DOHH2 (cell line): Measurements from ENCODE around the gene NRXN3.

Source experiments
- EZH2phosphoT487 ChIP-seq: fragments of 200-600 bp; sonication (generic); IDR thresholded peaks from 2 replicates; pipeline ENCODE4 v1.6.1; 2017; ENCODE audit warnings: borderline replicate concordance, mild to moderate bottlenecking, antibody characterized with exemption, low read length, moderate library complexity, mixed read lengths
- TF ChIP-seq, protein P1 (sequence below): fragments of 200-600 bp; sonication (generic); IDR thresholded peaks from one replicate; pipeline ENCODE4 v1.5.1; 2014; ENCODE audit warnings: antibody characterized with exemption, mild to moderate bottlenecking, low read depth, low read length; ENCODE audit not compliant: poor library complexity, severe bottlenecking

DNA sequence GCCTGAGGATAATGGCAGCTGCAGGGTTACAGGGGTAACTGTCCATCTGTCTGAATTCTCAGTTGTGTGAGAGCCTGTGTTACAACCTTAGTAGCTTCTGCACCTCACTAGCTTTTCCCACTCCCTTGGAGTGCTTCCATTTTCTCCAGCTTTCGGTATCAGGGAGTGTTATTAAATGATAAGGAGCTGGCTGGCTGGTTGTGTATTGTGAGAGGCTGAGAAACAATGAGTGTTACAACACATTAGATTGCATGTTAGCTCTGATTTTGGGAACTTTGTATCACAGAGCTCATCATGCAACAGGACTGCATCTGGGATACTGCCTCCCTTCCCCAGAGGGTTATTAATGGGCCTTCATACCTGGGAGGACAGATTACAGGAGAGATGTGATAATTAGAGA is 1317.5 kb downstream of the NRXN3 start:
- TF ChIP-seq, protein P1, sequence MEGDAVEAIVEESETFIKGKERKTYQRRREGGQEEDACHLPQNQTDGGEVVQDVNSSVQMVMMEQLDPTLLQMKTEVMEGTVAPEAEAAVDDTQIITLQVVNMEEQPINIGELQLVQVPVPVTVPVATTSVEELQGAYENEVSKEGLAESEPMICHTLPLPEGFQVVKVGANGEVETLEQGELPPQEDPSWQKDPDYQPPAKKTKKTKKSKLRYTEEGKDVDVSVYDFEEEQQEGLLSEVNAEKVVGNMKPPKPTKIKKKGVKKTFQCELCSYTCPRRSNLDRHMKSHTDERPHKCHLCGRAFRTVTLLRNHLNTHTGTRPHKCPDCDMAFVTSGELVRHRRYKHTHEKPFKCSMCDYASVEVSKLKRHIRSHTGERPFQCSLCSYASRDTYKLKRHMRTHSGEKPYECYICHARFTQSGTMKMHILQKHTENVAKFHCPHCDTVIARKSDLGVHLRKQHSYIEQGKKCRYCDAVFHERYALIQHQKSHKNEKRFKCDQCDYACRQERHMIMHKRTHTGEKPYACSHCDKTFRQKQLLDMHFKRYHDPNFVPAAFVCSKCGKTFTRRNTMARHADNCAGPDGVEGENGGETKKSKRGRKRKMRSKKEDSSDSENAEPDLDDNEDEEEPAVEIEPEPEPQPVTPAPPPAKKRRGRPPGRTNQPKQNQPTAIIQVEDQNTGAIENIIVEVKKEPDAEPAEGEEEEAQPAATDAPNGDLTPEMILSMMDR = no peak
- no peak for TF ChIP-seq EZH2phosphoT487
